HG03066 (cell line): ENCODE measurements around the gene MED14.

ENCODE experiments used
- ATAC-seq: cut with Tn5 transposase; IDR thresholded peaks from one replicate; pipeline ENCODE4 v1.9.1; 2021; ENCODE audit warnings: low read depth; ENCODE audit not compliant: unreplicated experiment

Gene MED14

DNA sequence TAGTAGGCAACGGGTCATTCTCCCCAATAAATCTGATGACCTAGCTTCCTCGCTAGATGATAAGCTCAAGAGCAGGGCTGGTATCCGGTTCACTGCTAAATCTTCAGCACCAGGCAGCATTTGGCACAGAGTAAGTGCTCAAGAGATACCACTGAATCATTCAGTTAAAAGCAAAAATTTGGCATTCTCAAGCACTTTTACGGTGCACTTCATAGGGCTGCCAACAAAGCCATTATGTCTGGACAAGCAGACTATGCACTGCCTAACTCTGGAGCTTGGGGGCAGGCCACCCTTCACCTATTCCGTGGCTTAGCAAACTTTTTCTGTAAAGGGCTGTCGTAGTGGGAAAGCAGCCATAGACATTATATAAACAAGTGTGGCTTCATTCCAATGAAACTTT, 64.2 kb downstream of the MED14 start:
- no peak for ATAC-seq

DNA sequence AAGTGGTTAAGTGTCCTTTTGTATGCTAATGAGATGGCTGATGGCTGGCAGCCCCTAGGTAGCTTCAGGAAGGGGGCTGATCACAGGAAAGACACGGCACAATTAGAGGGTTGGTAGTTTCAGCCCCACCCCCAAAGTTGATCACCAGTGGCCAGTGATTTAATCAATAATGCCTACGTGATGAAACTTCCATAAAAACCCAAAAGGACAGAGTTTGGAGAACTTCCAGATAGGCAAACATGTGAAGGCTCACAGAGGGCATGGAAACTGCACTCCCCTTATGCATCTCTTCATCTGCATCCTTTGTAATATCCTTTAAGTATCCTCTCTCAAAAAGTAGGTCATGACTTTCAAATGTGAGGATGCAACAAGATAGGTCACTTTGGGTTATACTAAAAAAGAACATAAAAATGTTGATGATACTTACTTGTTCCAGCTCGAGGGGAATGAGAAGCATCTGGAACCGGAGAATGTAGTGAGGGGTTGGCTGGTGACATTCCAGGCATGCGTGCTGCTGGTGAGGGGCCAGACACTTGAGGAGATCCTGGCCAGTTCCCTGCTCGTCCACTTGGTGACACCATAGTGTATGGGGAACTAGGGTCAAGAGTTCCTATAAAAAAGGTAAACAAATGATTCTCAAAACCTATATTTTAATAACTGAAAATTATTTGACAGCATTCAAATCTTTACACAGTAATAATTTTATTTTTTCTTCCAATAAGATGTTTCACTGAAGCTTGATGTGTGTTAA, 71.3 kb downstream of the MED14 start:
- no peak for ATAC-seq

DNA sequence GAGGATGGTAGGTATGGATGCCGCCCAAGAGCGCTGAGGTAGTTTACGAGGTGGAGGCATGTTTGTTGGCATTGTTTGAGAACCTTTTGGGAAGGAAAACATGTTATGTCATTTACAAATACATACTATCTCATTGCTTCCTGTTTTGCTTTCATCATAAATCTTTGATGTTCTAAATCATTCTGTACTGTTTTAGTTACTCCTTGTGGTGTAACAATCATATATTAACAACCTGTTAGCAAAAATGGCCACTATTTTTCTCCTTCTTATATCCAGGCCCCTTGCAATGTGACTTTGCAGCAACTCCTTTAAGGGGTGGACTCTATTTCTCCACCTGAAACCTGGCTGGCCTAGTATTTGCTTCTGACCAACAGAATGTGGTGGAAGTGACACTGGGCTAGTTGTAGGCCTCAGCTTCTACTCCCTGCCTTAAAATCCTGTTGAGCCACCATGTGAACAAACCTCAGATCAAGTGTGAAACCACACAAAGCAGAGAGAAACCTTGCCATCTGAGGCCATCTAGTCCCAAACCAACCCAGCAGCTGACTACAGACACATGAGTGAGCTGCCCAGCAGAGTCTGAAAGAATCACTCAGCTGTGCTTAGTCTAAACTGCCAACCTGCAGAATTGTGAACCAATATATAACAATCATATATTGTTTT, 72.1 kb downstream of the MED14 start:
- no peak for ATAC-seq

DNA sequence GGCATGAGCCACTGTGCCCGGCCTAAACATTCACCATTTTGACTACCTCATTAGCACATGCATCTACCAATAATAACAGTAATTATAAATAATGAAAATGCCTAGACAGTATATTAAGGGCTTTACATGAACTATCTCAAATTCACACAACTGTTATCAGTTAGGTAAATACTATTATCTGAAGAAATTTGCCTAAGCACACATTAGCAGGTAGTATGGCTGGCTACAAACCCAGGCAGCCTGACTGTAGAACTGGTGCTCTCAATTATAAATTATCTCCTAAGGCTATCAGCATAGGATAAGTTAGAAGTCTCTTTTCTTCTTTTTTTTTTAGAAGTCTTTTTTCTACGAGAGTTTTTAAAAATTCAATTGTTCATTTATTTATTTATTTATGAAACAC, 73.9 kb downstream of the MED14 start:
- ATAC-seq = no peak

DNA sequence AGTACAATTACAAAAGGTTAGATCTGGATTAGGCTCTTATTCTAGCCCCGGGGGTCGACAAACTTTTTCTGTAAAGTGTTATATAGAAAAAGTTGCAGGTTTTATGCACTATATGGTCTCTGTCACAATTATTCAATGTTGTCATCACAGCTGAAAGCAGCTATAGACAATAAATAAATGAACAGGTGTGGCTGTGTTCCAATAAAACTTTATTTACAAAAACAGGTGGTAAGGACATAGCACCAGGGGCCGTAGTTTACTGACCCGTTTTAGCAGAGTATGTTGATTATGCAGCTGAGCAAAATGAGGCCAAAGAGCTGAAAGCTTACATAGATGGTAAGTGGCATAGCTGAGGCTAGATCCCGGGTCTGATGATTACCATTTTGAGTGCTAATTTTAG, 75.0 kb downstream of the MED14 start:
- no peak for ATAC-seq

DNA sequence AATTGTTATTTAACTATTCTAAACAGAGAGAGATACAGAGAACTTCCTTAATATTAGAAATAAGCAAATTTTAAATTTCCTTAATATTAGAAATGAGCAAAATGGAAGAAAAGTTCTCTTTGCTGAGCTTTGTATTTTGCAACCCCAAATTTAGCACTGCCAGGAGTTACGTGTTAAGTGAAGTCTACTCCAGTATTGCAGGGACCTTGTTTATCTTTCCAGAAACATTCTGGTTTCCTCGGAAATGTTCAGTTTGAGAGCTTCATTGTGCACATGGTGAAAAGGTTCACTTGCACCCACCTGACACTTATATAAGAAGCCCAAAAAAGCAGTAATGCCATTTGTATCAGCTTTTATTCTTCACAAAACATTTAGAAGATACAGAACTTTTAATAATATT, 81.8 kb downstream of the MED14 start:
- ATAC-seq = no peak

DNA sequence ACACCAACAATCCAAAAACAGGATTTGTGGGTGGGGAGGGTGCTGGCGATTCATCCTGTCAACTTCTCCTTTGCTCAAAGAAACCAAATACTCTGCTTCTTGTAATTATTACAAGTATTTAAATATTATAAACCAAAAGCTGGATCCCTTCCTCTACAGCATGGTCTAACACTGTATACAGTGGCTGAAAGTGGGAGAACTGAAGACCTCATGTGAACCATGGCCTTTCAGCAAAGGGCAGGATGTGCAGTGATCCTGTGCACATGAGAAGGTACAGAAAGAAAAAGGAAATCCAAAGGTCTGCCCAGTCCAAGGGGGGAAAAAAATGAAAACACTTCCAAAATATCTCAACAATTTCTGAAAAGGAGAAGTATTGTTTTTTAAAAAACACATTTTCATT, 82.7 kb downstream of the MED14 start:
- ATAC-seq = no peak

DNA sequence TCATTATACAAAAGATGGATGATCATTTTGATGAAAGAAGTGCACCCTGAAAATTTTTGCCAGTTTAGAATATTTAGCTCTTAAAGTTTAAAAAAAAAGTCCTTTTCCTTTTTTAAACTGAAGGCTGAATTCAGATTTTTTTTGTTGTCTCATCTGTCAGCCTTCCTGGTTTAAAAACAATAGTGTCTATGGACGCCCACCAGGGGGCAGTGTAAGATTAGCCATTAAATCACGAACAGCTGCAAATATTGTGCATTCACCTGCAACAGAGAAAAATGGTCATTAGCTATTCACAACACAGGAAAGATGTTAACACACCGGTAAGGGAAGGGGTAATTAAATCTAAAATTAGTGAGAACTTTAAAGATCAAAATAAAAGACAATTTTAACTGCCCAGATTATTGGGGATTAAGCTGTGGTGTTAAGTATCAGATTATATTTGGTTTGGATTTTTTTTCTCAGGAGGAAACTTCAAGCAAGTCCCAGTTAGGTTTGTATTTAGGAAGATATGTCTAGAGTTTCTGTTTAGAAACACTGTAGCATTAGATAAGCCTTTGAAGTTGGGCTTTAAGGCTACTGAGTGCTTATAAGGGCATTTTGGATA, 83.6 kb downstream of the MED14 start:
- ATAC-seq = no peak

DNA sequence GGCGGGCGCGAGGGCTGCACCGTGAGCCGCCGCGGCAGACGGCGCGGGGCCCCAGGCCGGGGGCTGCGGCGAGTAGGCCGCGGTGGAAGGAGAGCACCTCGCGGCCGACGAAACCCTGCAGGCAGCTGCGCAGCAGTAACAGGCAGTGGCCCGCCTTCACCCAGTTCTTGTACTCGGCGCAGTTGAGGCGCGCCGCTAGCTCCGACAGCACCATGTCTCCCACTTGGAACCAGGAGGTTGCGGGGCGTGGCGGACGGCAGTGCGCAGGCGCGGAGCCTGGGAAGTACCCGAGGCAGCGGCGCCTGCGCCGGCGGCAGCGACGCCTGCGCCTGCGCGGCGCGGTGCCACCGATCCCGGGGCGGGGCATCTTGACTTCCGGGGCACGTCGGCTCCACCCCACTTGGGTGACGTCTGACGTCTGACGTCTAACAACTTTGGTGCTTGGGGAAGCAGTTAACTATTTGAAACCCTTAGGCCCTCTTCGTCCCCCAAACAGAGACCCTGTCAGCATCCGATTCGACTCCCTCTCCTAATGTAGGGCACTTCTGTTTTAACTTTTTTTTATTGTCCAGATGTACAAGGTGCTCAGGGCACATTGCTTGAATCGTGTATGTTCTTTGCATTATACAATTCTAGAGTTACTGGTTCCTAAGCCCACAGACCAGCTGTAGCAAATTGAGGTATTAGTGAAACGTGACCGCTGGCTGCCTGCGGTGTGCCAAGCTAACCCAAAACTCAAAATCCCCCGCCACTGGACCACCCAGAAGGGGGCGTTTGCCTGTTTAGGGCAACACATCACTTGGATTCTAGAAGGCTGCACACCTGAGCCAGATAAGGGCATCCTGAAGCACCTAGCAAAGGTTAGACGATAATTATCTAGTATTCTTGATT, 87.8 kb downstream of the MED14 start, which contains the start of gene CXorf38:
TSS of gene CXorf38 (minus strand) at position 255 of the 891 bp plus-strand sequence. CDS start at position 214, 41 bp downstream.
- peak; percentile 65 for ATAC-seq

DNA sequence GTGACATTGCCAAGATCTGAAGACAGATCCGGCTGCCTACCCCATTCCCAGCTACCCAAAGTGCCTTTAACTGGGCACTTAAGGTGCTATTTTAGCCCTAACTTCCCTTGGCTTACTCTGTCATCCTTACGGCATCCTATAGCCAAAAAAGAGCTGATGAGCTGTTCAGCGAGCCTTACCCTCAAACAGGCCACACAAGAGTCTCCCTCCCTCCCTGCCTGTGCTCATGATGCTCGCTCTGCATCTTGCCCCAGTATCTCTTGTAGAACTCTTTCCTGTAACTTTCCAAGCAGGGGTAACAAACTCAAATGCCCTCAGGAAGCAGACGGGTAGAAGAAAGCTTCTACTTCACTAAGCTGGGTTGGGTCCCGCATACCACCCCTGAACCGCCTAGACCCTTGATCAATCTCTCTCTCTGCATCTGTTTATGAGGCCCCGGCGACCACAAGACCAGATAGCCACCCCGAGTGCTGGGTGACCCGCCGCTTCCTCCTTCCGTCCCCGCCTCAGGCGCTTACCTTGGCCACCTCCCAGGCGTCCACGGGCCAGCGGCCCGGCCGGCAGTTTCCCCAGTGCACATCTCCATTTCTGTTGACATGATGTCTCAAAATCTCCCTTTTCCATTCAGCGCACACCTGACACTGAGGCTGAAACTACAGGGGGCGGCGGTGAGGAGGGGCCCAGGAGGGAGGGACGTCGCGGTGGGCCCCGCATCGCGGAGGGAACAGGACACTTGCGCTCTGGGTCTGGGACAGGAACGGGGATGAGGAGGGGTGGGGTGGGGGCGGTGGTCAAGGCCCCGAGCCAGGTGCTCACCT, 88.6 kb downstream of the MED14 start:
- ATAC-seq = peak; percentile 28

DNA sequence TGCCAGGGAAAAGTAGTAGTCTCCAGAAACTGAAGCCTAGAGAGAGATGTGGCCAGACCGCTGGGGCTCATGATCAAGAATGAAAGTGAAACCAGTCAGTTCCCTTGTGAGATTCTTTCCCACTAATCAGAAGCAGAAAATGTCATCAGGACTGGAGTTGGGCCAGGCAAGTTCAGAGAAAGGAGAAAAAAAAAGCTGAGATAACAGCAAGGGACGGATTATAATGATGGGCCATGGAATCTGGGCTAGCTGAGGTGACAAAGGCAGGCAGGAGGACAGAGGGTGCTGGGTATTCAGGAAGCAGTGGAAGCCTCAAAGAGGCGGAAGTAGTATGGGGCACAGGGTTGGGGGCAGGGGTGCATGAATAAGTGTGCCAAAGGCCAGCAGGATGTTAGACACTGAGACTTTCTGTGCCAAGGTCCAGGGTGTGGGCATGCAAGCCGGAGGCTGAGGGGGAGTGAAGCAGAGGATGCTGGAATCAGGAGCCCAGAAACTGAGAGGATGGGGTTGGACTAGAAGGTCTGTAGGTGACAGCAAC, 90.5 kb downstream of the MED14 start:
- ATAC-seq = peak; percentile 34

DNA sequence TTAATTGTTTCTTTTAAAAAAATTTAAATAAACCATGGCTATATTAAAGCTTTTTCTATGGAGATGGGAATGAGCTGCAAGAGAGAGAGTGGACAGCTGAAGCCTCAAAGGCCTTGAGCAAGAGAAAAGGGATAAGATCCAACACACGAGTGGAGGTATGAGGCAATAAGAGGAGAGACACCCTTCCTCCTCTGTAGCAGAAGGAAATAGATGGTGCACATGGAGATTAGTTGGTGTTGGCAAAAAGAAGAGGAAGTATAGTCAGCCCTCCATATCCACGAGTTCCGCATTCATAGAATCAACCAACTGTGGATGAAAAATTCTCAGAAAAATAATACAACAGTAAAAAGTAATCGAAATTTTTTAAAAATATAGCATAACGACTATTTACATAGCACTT, 91.2 kb downstream of the MED14 start:
- ATAC-seq = no peak

DNA sequence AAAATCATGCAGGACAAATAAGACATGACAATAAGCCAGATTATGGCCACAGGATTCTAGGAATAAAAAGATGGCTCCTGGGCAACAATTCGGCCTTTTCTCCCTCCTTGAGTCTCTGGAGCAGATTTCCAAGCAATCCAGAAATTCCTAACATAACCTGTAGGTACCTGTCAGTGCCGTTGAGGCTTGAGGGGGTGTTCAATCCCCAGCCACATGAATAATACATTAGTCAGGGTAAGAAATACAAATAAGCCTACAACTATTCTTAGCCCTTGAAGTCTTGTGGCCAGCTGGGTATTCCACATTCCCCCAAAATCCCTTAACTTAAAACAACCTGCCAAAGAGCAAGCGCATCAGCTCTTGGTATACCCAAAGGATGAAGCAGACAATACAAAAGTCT, 97.7 kb downstream of the MED14 start:
- ATAC-seq = no peak

DNA sequence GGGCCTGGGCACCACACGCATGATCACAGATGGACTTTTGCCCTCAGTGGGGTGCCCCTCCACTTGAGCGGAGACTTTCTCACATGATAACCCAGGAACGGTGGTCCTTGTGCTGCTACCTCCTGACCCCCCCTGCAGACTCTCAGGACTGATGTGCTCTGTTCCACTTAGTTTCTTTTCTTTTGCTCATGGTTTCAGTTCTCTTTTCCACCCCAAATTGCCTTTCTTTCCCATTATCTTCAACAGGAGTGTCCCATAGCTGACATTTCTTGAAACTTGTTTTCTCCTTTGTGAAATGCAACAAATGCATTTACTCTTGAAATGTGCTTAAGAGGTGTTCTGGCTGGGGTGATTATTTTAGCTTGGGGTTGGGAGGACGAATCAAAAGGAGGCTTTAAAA, 103.1 kb downstream of the MED14 start:
- no peak for ATAC-seq

DNA sequence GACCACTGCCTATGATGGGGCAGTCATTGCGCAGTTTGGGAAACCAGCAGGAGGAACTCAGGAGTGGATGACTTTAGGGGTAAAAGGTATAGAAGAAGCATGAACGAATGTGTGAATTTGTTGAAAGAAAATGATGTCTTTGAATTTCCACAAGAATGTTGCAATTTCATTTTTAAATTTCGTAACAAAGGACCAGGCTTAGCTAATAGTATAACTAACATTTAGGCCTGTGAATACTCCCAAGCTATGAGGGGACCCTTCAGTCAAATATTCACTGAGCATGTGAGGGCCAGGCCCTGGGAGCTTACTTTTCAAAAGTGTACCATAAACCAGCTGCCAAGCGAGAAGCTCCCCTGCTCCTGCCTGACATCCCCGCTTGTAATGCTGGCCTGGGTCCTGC, 106.8 kb downstream of the MED14 start:
- ATAC-seq = no peak

DNA sequence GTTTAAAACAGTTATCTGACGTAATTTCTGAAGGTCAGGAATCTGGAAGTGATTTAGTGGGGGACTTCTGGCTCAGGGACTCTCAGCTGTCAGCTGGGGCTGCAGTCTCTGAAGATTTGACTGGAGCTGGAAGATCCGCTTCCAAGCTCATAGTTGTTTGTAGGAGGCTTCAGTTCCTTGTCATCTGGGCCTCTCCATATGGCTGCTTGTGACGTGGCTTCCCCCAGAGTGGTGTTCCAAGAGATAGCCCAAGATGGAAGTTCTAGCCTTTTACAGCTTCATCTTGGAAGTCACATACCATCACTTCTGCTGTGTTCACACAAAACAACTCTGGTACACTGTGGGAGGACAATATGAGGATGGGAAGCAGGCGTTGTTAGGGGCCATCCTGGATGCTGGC, 110.0 kb downstream of the MED14 start:
- no peak for ATAC-seq

DNA sequence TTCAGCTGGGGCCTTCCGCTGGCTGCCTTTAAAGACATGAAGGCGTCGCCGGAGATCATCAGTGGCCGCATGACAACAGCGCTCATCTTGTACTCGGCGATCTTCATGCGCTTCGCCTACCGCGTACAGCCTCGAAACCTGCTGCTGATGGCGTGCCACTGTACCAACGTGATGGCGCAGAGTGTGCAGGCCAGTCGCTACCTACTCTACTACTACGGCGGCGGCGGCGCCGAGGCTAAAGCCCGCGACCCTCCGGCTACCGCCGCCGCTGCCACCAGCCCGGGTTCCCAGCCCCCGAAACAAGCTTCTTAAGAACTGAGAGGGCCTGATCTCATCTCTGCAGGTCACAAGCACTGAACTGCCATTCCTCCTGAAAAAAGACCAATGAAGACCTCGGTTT, 111.7 kb downstream of the MED14 start:
- no peak for ATAC-seq

DNA sequence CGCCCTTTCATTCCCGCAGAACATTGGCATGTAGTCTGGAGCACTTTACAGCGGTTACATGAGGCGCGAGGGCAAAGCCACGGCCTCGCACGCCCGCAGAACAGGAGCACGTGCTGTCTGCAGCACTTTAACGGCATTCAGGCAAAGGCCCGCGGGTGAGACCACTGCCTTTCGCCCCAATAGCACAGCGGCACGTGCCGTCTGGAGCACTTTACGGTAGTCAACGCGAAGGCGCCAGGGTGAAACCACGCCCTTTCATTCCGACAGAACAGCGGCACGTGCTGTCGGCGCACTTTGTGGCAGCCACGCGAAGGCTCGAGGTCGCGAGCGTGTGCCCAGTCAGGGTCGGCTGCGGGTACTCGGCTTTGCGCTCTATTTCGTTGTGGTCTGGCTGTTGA, 112.2 kb downstream of the MED14 start, which contains the start of gene MPC1L:
TSS of gene MPC1L (plus strand) at position 290 of the 398 bp plus-strand sequence. CDS start 138 bp downstream, outside the sequence.
- no peak for ATAC-seq

DNA sequence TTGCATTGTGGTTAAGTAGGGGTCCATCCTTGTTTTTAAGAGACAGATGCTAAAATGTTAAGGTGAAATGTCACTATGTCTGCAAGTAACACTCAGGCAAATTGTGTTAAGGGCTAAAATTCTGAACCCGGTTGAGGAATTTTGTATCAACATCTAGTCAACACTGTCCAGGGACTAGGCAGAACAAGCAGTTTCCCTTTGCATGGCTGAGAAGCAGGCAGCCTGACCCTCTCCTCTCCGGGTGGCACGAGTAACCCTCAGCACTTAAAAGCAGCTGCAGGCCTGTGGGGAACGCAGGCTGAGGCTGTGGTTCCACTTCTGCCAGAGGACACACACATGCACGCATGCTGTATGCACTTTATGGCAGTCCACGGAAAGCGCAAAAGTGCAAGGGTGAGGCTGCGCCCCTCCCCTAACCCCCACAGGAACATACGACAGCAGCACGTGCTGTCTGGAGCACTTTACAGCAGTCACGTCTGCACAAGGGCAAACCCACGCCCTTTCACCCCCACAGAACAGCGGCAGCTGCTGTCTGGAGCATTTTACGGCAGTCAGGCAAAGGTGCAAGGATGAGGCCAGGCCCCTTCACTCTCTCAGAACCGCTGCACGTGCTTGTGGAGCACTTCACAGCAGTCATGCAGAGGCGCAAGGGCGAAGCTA, 112.7 kb downstream of the MED14 start:
- ATAC-seq = no peak
